ENCODE measurements around the gene STARD4. TPM values are rescaled to one million over a fixed set of nuclear protein-coding genes. Genes with fewer than 3 reads are reported as not detected.

STARD4 gene
- polyA plus RNA-seq, 1 experiment, result 8.5 TPM

DNA sequence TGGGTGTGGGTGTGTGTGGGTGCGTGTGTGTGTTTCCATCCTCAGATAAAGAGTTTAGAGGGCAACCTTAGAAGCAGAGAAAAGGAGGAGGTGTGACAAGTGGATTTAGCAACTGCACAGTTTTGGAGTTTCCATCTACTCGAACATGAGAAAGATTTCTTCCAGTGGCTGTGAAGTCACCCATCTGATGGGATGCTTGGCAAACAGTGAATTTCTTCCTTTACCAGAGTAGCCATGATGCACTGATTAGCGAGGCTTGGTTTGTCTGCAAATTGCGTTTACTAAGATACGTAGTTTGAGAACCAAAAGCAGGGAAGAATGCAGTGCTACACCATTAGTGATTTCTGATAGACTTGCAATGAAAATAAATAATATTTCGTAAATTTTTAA is 791 bp upstream of the STARD4 start:
- TF ChIP-seq, protein P1, sequence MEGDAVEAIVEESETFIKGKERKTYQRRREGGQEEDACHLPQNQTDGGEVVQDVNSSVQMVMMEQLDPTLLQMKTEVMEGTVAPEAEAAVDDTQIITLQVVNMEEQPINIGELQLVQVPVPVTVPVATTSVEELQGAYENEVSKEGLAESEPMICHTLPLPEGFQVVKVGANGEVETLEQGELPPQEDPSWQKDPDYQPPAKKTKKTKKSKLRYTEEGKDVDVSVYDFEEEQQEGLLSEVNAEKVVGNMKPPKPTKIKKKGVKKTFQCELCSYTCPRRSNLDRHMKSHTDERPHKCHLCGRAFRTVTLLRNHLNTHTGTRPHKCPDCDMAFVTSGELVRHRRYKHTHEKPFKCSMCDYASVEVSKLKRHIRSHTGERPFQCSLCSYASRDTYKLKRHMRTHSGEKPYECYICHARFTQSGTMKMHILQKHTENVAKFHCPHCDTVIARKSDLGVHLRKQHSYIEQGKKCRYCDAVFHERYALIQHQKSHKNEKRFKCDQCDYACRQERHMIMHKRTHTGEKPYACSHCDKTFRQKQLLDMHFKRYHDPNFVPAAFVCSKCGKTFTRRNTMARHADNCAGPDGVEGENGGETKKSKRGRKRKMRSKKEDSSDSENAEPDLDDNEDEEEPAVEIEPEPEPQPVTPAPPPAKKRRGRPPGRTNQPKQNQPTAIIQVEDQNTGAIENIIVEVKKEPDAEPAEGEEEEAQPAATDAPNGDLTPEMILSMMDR (IDR thresholded peaks at IDR 0.05; ENCODE audit: insufficient read depth, low read depth, low read length), result no peak
- Histone ChIP-seq H3K27me3 (ENCODE audit: control insufficient read depth, insufficient read depth, low read length) (no peaks in the 10 kb centered on the region), H3K36me3 (ENCODE audit: control insufficient read depth, insufficient read depth, low read length) (no peaks in the 10 kb centered on the region), H3K4me3 (ENCODE audit: low read depth, low read length) (peak overlapping the region; percentile 88)
- CTCF ChIA-PET, result interaction anchor here (1.3 to 3.3 kb wide), 2 partner anchors 15 to 20 kb away, joined by 4 to 15 read pairs; no protein-coding TSS in a partner anchor
- POLR2A ChIA-PET, result no interaction called here
- DNase-seq (ENCODE audit: low read depth), result no peak

DNA sequence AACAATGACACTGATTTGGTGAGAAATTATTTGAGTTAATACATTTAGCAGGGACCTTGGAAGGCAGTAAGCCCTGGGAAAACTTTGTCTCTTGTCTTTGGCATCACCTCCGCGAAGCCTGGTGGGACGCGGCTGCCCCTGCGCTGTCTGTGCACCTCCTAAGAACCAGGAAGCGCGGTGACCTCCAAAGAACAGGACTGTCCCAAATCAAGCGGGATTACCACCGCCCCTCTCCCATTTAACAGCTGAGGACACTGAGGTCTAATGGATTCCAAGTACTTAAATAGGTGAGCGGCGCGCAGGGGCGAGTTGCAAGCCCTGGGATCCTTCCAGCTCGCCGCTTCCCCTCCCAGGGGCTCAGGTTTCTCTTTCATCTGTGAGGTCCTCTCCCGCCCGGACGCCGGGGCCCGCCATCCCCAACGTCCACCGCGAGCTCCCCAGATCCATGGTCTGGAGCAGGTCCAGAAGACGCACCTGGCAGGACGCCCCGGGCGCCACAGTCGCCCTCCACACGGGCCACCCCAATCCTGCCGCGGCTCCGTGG is 432 bp downstream of the STARD4 start:
- TF ChIP-seq, protein P1 (IDR thresholded peaks at IDR 0.05; ENCODE audit: insufficient read depth, low read depth, low read length), result no peak
- POLR2A ChIA-PET, result no interaction called here
- DNase-seq (ENCODE audit: low read depth), result no peak
- Histone ChIP-seq H3K27me3 (ENCODE audit: control insufficient read depth, insufficient read depth, low read length) (no peaks in the 10 kb centered on the region), H3K36me3 (ENCODE audit: control insufficient read depth, insufficient read depth, low read length) (no peaks in the 10 kb centered on the region), H3K4me3 (ENCODE audit: low read depth, low read length) (peak overlapping the region; percentile 88)
- CTCF ChIA-PET, result interaction anchor here (0.9 to 3.6 kb wide), 3 partner anchors 14 to 634 kb away, joined by 3 to 18 read pairs (median 4); no protein-coding TSS in a partner anchor

DNA sequence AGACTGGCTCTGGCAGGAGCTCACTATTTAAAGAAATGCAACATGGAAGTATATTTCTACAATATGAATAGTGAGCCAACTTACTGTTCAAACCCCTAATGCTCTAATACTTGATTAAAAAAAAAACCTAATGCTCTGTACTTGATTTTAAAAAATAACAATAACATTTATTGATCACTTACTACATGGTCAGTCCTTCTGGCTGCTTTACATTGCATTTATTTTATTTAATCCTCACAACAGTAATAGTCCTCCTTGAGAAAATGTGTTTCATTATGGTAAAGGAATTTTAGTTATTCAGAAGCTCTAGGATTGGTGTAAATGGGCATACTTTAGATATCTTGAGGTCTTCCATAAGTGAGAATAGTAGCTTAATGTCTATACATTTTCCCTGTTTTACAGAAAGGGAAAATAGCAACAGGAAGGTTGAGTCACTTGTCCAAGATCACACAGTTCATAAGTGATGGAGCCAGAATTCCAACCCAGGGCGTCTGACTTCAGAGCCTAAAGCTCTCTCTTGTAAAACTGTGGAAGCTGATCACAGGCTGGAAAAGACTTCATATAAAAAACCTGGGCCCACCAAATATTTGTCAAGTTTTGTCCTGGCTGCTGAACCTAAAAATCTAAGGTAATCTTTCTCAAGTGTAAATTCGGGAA is 1.0 kb downstream of the STARD4 start:
- H3K4me3 ChIP-seq (ENCODE audit: low read depth, low read length), result peak overlapping the region; percentile 88
- POLR2A ChIA-PET, result no interaction called here
- no peak for DNase-seq (ENCODE audit: low read depth)
- no peaks in the 10 kb centered on the region for H3K36me3 ChIP-seq (ENCODE audit: control insufficient read depth, insufficient read depth, low read length)
- CTCF ChIA-PET, result interaction anchor here (0.6 to 3.6 kb wide), 3 partner anchors 12 to 635 kb away, joined by 3 to 18 read pairs (median 3); no protein-coding TSS in a partner anchor
- H3K27me3 ChIP-seq (ENCODE audit: control insufficient read depth, insufficient read depth, low read length), result no peaks in the 10 kb centered on the region
- TF ChIP-seq, protein P1 (IDR thresholded peaks at IDR 0.05; ENCODE audit: insufficient read depth, low read depth, low read length), result no peak

DNA sequence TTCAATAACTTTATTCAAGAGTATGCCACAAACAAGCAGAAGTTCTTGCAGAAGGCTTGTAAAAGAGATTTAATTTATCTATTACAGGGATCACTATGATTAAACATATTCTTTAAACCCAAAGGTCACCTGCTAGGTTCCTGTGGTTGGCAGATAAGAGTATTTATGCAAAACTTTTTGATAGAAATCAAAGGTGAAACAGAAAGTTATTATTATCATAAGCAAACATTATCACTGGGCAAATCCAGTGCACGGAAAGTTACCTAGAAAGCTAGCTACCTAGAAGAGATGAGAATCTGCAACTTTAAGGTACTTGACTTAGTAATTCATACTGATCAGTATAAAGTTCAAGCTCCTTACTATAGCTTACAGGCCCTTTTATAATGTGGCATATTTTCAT is 3.2 kb downstream of the STARD4 start:
- Histone ChIP-seq H3K36me3 (ENCODE audit: control insufficient read depth, insufficient read depth, low read length) (no peaks in the 10 kb centered on the region; the same call in 1 of the 2 replicates), H3K4me3 (ENCODE audit: low read depth, low read length) (no peak overlapping the region), H3K27me3 (ENCODE audit: control insufficient read depth, insufficient read depth, low read length) (no peaks in the 10 kb centered on the region)
- CTCF ChIA-PET, result interaction anchor here (1.7 to 3.6 kb wide), 2 partner anchors 23 to 48 kb away, joined by 3 to 18 read pairs; no protein-coding TSS in a partner anchor
- TF ChIP-seq, protein P1 (IDR thresholded peaks at IDR 0.05; ENCODE audit: insufficient read depth, low read depth, low read length), result no peak
- DNase-seq (ENCODE audit: low read depth), result no peak
- POLR2A ChIA-PET, result no interaction called here

DNA sequence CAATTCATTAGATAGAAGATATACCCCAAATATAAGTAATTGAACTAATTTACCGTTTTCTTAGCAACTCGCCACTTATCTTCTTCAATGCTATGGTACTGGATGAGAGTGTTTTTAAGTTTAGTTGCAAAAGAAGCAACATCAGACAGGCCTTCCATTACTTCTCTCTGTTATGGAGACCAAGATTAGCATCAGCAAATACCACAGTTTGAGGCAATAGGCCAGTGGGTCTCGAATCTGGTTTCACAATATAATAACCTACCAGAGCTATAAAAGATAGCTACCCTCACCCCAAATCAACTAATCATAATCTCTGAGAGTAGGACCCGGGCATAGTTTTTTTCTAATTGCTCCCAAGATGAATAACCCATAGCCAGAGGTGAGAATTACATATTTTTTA is 5.1 kb downstream of the STARD4 start:
- Histone ChIP-seq H3K27me3 (ENCODE audit: control insufficient read depth, insufficient read depth, low read length) (no peaks in the 10 kb centered on the region), H3K36me3 (ENCODE audit: control insufficient read depth, insufficient read depth, low read length) (no peaks in the 10 kb centered on the region; the same call in 1 of the 2 replicates), H3K4me3 (ENCODE audit: low read depth, low read length) (no peak overlapping the region)
- DNase-seq (ENCODE audit: low read depth), result no peak
- POLR2A ChIA-PET, result no interaction called here
- CTCF ChIA-PET, result no interaction called here
- TF ChIP-seq, protein P1 (IDR thresholded peaks at IDR 0.05; ENCODE audit: insufficient read depth, low read depth, low read length), result no peak
